Heart right ventricle (tissue), 16 donors: ENCODE results near the gene CLCN7. TPM values are rescaled to one million over a fixed set of nuclear protein-coding genes. Genes with fewer than 3 reads are reported as not detected.

ENCODE experiments used
- ATAC-seq, 8 donors: fragments of 200-7000 bp; cut with Tn5 transposase; one replicate each; pipeline ENCODE4 v1.9.1; 2020; ENCODE audit warnings: mild to moderate bottlenecking in 8 of 8, moderate library complexity in 8 of 8, moderate number of reproducible peaks in 1 of 8
- DNase-seq, 2 donors: peaks; one replicate each; pipeline ENCODE4 v3.0.0-alpha.2; 2020
- H3K27ac ChIP-seq, 10 donors: fragments of 200-600 bp; sonication (generic) in 2 of 10; one replicate each; pipeline versions ENCODE4 v1.5.0 to v1.8.0; 2020 to 2022; ENCODE audit warnings: mild to moderate bottlenecking in 3 of 10
- H3K27me3 ChIP-seq, 7 donors: fragments of 200-600 bp; one replicate each; pipeline ENCODE4 v1.8.0; 2021 to 2022; ENCODE audit warnings: mild to moderate bottlenecking in 2 of 7
- H3K36me3 ChIP-seq, 9 donors: fragments of 200-600 bp; sonication (generic) in 1 of 9; one replicate each; pipeline versions ENCODE4 v1.5.0 to v1.8.0; 2020 to 2022; ENCODE audit warnings: mild to moderate bottlenecking in 2 of 9
- H3K4me1 ChIP-seq, 9 donors: fragments of 200-600 bp; sonication (generic) in 1 of 9; one replicate each; pipeline versions ENCODE4 v1.5.0 to v1.8.0; 2020 to 2022; ENCODE audit warnings: mild to moderate bottlenecking in 4 of 9
- H3K4me3 ChIP-seq, 10 donors: fragments of 200-600 bp; sonication (generic) in 2 of 10; one replicate each; pipeline versions ENCODE4 v1.5.0 to v1.8.0; 2020 to 2022; ENCODE audit warnings: mild to moderate bottlenecking in 7 of 10, moderate library complexity in 2 of 10
- H3K9me3 ChIP-seq, 11 donors: fragments of 200-600 bp in 10 of 11; sonication (generic) in 2 of 11; one replicate each; pipeline versions ENCODE4 v1.5.0 to v1.8.0; 2013 to 2022; ENCODE audit warnings: mild to moderate bottlenecking in 2 of 11, control low read depth in 1 of 11, moderate library complexity in 1 of 11
- WGBS, 2 donors: extraction: QIAGEN DNeasy Blood & Tissue Kit; methylation state at CpG; one replicate each; pipeline ENCODE4 v1.1.7; 2013; ENCODE audit warnings: inconsistent platforms in 1 of 2; 5-methylcytosine and 5-hydroxymethylcytosine counted together
- intact Hi-C, 10 donors: fragments of 100-400 bp; cut with DNase I; formaldehyde crosslinking; loops; one replicate each; pipeline versions ENCODE4 v1.11.1 to v1.14.2; 2022
- polyA plus RNA-seq, 2 donors: library from polyadenylated mRNA; stranded (reverse); fragments of 200-250 nt; gene quantifications; one replicate each; pipeline ENCODE4 v1.2.3, GENCODE V29; 2013
- total RNA-seq, 10 donors: library from RNA; stranded (reverse); fragmentation: NEBNext Ultra II Directional in 3 of 10; extraction: Animal tissue kit (Norgen Biotek cat#: 25700) in 3 of 10; gene quantifications; one replicate each; pipeline versions ENCODE4 v1.2.1 to v1.2.4, GENCODE V29; 2021 to 2023
- TF ChIP-seq, protein P1 (sequence below), 9 donors: fragments of 200-600 bp; sonication (generic) in 2 of 9; IDR thresholded peaks; one replicate each; pipeline versions ENCODE4 v1.5.0 to v1.8.0; 2021 to 2022; ENCODE audit warnings: antibody characterized with exemption in 9 of 9, mild to moderate bottlenecking in 5 of 9, moderate library complexity in 1 of 9
- donor health status: Arrhythmogenic right ventricular cardiomyopathy.
- donor health status: ischemic (EF 13 %, LVEDD 7.1; RV severe dilation, severe dysfunction).
- donor health status: healthy with polysubstance abuse.
- donor health status: DM: no; HTN: yes; CAD: no.
- donor health status: DM: no; HTN: no; CAD: no.
- donor health status: ischemic (EF 25% LVEDD 6.9; RV normal size, moderate dysfunction).
- donor health status: ischemic (EF 25% LVEDD 5.7; RV mildly dilated, moderate dysfunction).
- donor health status: healthy.
- donor health status: DM: yes; HTN: yes; CAD: no.
- donor health status: Ischemic cardiomyopathy.
- donor health status: ischemic (EF 35%, LVEDD 5.7; RV mildly dilated, moderate dysfunction).
- donor health status: nonischemic (EF 11% LVEDD 7.7; RV severe dilation, severe dysfunction).
- donor health status: DM: yes; HTN: yes; CAD: no.
- donor health status: PGD.
- donor health status: ischemic (EF 29% LVEDD 5.4; RV normal size, mild dysfunction).
- donor health status: nonischemic (EF 23%, LVEDD 6.1; RV moderate dilation, normal function).

The CLCN7 gene
- total and polyA plus RNA-seq, 12 donors = 29.5 to 60.6 (median 35.1) TPM

DNA sequence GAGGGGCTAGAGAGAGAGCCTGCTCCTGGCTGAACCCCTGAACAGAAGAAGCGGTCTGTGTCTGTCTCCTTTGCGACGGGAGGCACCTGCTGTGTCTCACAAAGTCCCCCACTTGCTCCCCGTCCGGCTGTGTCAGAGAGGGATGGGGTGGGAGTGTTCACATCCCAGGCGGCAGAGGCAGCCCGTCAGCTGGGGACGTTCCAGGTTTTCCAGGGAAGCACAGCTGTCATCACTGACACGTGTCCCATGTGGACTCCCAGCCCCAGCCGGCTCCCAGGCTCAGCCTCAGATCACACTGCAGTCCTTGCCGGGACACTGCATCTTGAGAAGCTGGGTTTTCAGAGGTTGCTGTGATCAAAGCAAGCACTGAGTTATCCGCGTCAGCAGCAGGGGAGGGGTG lies 19.9 kb upstream of the CLCN7 start:
- peaks cover 9 to 31% (median 25%) of the 10 kb centered on the region in 9 donors for H3K4me1 ChIP-seq
- H3K36me3 ChIP-seq = peaks cover 0 to 53% (median 28%) of the 10 kb centered on the region in 9 donors
- H3K27ac ChIP-seq = peak overlapping the region in 9 of 10 donors; percentile 26 to 97 (median 82)
- H3K9me3 ChIP-seq = no peaks in the 10 kb centered on the region
- 27 to 43% methylated on average over 13 of the region's 13 CpGs for WGBS, 2 donors
- TF ChIP-seq, protein P1, sequence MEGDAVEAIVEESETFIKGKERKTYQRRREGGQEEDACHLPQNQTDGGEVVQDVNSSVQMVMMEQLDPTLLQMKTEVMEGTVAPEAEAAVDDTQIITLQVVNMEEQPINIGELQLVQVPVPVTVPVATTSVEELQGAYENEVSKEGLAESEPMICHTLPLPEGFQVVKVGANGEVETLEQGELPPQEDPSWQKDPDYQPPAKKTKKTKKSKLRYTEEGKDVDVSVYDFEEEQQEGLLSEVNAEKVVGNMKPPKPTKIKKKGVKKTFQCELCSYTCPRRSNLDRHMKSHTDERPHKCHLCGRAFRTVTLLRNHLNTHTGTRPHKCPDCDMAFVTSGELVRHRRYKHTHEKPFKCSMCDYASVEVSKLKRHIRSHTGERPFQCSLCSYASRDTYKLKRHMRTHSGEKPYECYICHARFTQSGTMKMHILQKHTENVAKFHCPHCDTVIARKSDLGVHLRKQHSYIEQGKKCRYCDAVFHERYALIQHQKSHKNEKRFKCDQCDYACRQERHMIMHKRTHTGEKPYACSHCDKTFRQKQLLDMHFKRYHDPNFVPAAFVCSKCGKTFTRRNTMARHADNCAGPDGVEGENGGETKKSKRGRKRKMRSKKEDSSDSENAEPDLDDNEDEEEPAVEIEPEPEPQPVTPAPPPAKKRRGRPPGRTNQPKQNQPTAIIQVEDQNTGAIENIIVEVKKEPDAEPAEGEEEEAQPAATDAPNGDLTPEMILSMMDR (IDR thresholded peaks at IDR 0.05) = peak in 1 of 9 donors; percentile 0
- peak overlapping the region in 8 of 10 donors; percentile 67 to 92 (median 81) for H3K4me3 ChIP-seq
- intact Hi-C loops = loop anchor here (5.0 to 10.0 kb wide), 11 partner anchors 38 to 210 kb away; partner anchors contain the start of genes TMEM204 (in 4 of the 10), CRAMP1 (in 3 of the 10), IFT140 (in 3 of the 10) and MAPK8IP3 (in 1 of the 10)
- no peaks in the 10 kb centered on the region for H3K27me3 ChIP-seq
- ATAC-seq = peak; percentile 13 to 74 (median 58)
- peak; percentile 60 to 65 for DNase-seq

DNA sequence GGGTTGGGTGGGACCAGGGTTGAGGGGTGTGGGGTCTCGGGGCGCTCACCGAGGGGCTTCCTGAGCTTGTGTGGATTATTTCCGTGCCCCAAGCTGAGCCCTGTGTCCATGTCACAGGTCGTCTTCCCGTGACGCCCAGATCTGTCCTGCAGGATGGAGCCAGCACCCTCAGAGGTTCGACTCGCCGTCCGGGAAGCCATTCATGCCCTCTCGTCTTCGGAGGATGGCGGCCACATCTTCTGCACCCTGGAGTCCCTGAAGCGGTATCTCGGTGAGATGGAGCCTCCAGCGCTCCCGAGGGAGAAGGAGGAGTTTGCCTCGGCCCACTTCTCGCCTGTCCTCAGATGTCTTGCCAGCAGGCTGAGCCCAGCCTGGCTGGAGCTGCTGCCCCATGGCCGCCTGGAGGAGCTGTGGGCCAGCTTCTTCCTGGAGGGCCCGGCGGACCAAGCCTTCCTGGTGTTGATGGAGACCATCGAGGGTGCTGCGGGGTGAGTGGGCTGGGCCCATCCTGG lies 19.4 kb upstream of the CLCN7 start:
- TF ChIP-seq, protein P1 (IDR thresholded peaks at IDR 0.05) = peak; percentile 42 to 78 (median 67)
- Histone ChIP-seq H3K4me3 (peak overlapping the region; percentile 65 to 92 (median 80)), H3K4me1 (peaks cover 9 to 31% (median 25%) of the 10 kb centered on the region in 9 donors), H3K36me3 (peaks cover 0 to 47% (median 26%) of the 10 kb centered on the region in 9 donors), H3K9me3 (no peaks in the 10 kb centered on the region), H3K27me3 (no peaks in the 10 kb centered on the region), H3K27ac (peak overlapping the region in 9 of 10 donors; percentile 42 to 97 (median 87))
- WGBS, 2 donors = 12 to 14% methylated on average over 25 of the region's 25 CpGs
- DNase-seq = peak; percentile 52 to 77
- intact Hi-C loops = loop anchor here (5.0 to 10.0 kb wide), 11 partner anchors 38 to 211 kb away; partner anchors contain the start of genes CRAMP1 (in 3 of the 10), IFT140 (in 3 of the 10), TMEM204 (in 3 of the 10) and MAPK8IP3 (in 1 of the 10)
- ATAC-seq = peak; percentile 48 to 83 (median 78)

DNA sequence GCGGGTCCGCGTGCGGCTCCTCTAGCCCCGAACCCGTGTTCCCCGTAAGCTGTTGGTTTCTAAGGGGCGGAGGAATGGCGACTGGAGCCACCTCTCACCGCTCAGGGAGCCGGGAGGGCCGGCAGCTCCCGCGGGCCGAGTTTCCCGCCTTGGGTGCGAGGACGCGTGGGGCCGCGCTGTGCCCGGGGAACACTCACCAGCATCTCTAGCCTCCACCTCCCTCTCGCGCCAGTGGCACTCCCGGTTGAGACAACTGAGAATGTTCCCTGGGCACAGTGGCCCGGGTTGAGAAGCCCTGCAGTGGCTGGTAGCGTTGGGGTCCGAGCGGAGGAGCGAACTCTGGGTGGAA lies 18.9 kb upstream of the CLCN7 start:
- no peaks in the 10 kb centered on the region for H3K27me3 ChIP-seq
- peak overlapping the region; percentile 65 to 92 (median 80) for H3K4me3 ChIP-seq
- intact Hi-C loops = loop anchor here (2.0 to 10.0 kb wide), 12 partner anchors 39 to 211 kb away; partner anchors contain the start of genes CRAMP1 (in 4 of the 10), IFT140 (in 4 of the 10), TMEM204 (in 3 of the 10) and MAPK8IP3 (in 1 of the 10)
- 1% methylated on average over 30 of the region's 30 CpGs for WGBS, 2 donors
- ATAC-seq (peak in 7 of 8 donors; percentile 2 to 29 (median 10)), DNase-seq (no peak)
- H3K4me1 ChIP-seq = peaks cover 9 to 31% (median 25%) of the 10 kb centered on the region in 9 donors
- H3K9me3 ChIP-seq = no peaks in the 10 kb centered on the region
- H3K36me3 ChIP-seq = peaks cover 0 to 43% (median 26%) of the 10 kb centered on the region in 9 donors
- TF ChIP-seq, protein P1 (IDR thresholded peaks at IDR 0.05) = no peak
- H3K27ac ChIP-seq = peak overlapping the region; percentile 82 to 97 (median 90)

DNA sequence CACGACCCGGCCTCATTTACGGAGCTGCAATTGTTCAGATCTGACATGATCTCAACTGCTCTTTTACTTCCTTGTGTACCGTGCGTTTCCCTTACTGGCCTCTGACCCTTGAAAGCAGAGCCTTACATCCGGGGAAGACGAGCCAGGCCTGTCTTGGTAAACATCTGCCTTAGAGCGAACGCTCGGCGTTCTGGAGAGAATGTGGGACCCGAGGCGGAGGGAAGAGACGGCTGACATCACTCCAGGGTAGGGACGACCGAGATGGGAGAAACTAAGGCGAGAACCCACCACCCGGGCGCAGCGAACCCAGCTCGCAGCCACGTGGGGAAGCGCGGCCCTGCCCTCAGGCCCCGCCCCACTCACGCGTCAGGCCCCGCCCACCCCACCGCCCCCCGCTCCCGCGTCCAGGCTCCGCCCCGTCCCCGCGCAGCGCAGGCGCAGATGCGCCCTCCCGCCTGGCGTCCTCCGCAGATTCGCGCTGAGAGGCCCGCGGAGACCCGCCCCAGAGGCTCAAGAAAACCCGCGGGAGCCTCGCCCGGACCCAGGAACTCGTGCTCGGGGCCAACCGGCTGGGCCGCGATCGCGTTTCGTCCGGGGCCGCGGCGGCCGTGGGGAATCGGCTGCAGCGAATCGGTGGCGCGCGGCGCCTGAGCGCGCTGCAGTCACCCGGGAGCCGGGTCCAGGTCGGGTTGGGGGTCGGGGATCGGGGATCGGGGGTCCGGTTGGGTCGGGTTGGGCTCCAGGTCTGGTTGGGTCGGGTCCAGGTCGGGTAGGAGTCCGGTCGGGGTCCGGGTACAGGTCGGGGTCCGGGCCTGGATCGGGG lies 18.3 kb upstream of the CLCN7 start, which contains the start of gene TELO2:
TSS of gene TELO2 (plus strand) at position 438 of the 823 bp plus-strand sequence. CDS start 922 bp downstream, outside the sequence.
- peak within 1 kb of the TSS; percentile 65 to 92 (median 80) for H3K4me3 ChIP-seq
- intact Hi-C loops = loop anchor here (2.0 to 10.0 kb wide), 12 partner anchors 39 to 212 kb away; partner anchors contain the start of genes CRAMP1 (in 4 of the 10), IFT140 (in 4 of the 10), TMEM204 (in 3 of the 10) and MAPK8IP3 (in 1 of the 10)
- peak; percentile 71 to 88 for DNase-seq
- no peaks in the 10 kb centered on the region for H3K27me3 ChIP-seq
- peaks cover 9 to 31% (median 25%) of the 10 kb centered on the region in 9 donors for H3K4me1 ChIP-seq
- TF ChIP-seq, protein P1 (IDR thresholded peaks at IDR 0.05) = peak in 1 of 9 donors; percentile 9
- peak within 1 kb of the TSS; percentile 82 to 97 (median 90) for H3K27ac ChIP-seq
- H3K36me3 ChIP-seq = peaks cover 0 to 37% (median 26%) of the 10 kb centered on the region in 9 donors
- 1 to 2% methylated on average over 89 of the region's 89 CpGs for WGBS, 2 donors
- no peaks in the 10 kb centered on the region for H3K9me3 ChIP-seq
- ATAC-seq = peak; percentile 88 to 94 (median 91)
